IMR-90 (cell line): Measurements from ENCODE around the gene ENPP7. TPM values are rescaled to one million over a fixed set of nuclear protein-coding genes. Genes with fewer than 3 reads are reported as not detected.

Experiments used
- ATAC-seq: fragments of 200-7000 bp; cut with Tn5 transposase; 2 replicates; pipeline ENCODE4 v1.9.1; 2020; ENCODE audit warnings: low read depth, mild to moderate bottlenecking, moderate library complexity
- BruUV-seq: library from RNA; stranded (reverse); fragments of 400-500 nt; replicated peaks from 2 replicates; lab custom pipeline; 2021; lab: Mats Ljungman, UMichigan
- CTCF ChIA-PET: fragments of 300-600 bp; formaldehyde crosslinking; extraction: SDS; loops from one replicate; lab custom pipeline; 2021; ENCODE audit warnings: antibody characterized with exemption; lab: Yijun Ruan, JAX
- POLR2A ChIA-PET: fragments of 300-600 bp; sonication (Branson Sonifier 250); formaldehyde crosslinking; loops from one replicate; lab custom pipeline; 2022; ENCODE audit warnings: antibody characterized with exemption; ENCODE audit not compliant: unreplicated experiment; lab: Charles Lee
- DNase-seq: peaks from one replicate; pipeline ENCODE4 v3.0.0; 2013
- H2AFZ ChIP-seq: replicated peaks from 2 replicates; pipeline ENCODE3; 2013; ENCODE audit warnings: low read length, mild to moderate bottlenecking; ENCODE audit not compliant: poor library complexity
- H2AK5ac ChIP-seq: 2 replicates; pipeline ENCODE4 v1.6.1; 2013; ENCODE audit warnings: low read depth, low read length, inconsistent platforms
- H2AK9ac ChIP-seq: replicated peaks from 2 replicates; pipeline ENCODE3; 2013; ENCODE audit warnings: mild to moderate bottlenecking, low read depth, low read length, moderate library complexity; ENCODE audit not compliant: poor library complexity
- H2BK120ac ChIP-seq: 2 replicates; pipeline ENCODE4 v1.6.1; 2013; ENCODE audit warnings: low read depth, low read length, inconsistent platforms
- H2BK15ac ChIP-seq: 3 replicates; pipeline ENCODE4 v1.6.1; 2013; ENCODE audit warnings: low read depth, low read length, inconsistent platforms
- H2BK20ac ChIP-seq: 2 replicates; pipeline ENCODE4 v1.6.1; 2013; ENCODE audit warnings: low read depth, mild to moderate bottlenecking, inconsistent platforms, low read length, moderate library complexity
- H2BK5ac ChIP-seq: 2 replicates; pipeline ENCODE4 v1.6.1; 2013; ENCODE audit warnings: mild to moderate bottlenecking, low read depth, low read length, inconsistent platforms; ENCODE audit not compliant: poor library complexity, severe bottlenecking
- H3K14ac ChIP-seq: replicated peaks from 2 replicates; pipeline ENCODE4 v1.6.1; 2013; ENCODE audit warnings: low read depth, low read length, inconsistent platforms
- H3K18ac ChIP-seq: 2 replicates; pipeline ENCODE4 v1.6.1; 2013; ENCODE audit warnings: low read depth, low read length, control low read depth
- H3K23ac ChIP-seq: 2 replicates; pipeline ENCODE4 v1.6.1; 2013; ENCODE audit warnings: low read depth, low read length, inconsistent platforms
- H3K27ac ChIP-seq: 2 replicates; pipeline ENCODE4 v1.5.1; 2013; ENCODE audit warnings: mild to moderate bottlenecking, control low read depth, low read length; ENCODE audit not compliant: insufficient read depth
- H3K27me3 ChIP-seq: 2 replicates; pipeline ENCODE4 v1.6.1; 2013; ENCODE audit warnings: low read length; ENCODE audit not compliant: control insufficient read depth, insufficient read depth
- H3K36me3 ChIP-seq: 2 replicates; pipeline ENCODE4 v1.6.1; 2013; ENCODE audit warnings: low read length, mixed read lengths; ENCODE audit not compliant: control insufficient read depth, insufficient read depth
- H3K4ac ChIP-seq: 2 replicates; pipeline ENCODE4 v1.6.1; 2013; ENCODE audit warnings: low read depth, low read length, inconsistent platforms
- H3K4me1 ChIP-seq: 2 replicates; pipeline ENCODE4 v1.6.1; 2013; ENCODE audit warnings: low read length, mixed read lengths; ENCODE audit not compliant: control insufficient read depth, insufficient read depth
- H3K4me2 ChIP-seq: 2 replicates; pipeline ENCODE4 v1.6.1; 2013; ENCODE audit warnings: low read depth, mild to moderate bottlenecking, control low read depth, low read length, moderate library complexity
- H3K4me3 ChIP-seq: 2 replicates; pipeline ENCODE4 v1.5.1; 2013; ENCODE audit warnings: low read depth, mild to moderate bottlenecking, control low read depth, low read length, moderate library complexity; ENCODE audit not compliant: insufficient read depth
- H3K56ac ChIP-seq: 2 replicates; pipeline ENCODE4 v1.6.1; 2013; ENCODE audit warnings: low read length, inconsistent platforms; ENCODE audit not compliant: insufficient read depth; ENCODE audit errors: extremely low read depth
- H3K79me1 ChIP-seq, 2 experiments: 2 replicates each; pipeline ENCODE4 v1.6.1; 2013; ENCODE audit warnings: low read length in 2 of 2, inconsistent platforms in 1 of 2, low read depth in 1 of 2
- H3K9ac ChIP-seq: 2 replicates; pipeline ENCODE4 v1.6.1; 2013; ENCODE audit warnings: low read depth, low read length, control low read depth
- H3K9me1 ChIP-seq: 2 replicates; pipeline ENCODE4 v1.6.1; 2013; ENCODE audit warnings: low read length, inconsistent platforms; ENCODE audit not compliant: insufficient read depth
- H3K9me3 ChIP-seq: 2 replicates; pipeline ENCODE4 v1.6.1; 2013; ENCODE audit warnings: low read length; ENCODE audit not compliant: control insufficient read depth, insufficient read depth
- H4K20me1 ChIP-seq: 2 replicates; pipeline ENCODE4 v1.6.1; 2013; ENCODE audit warnings: low read length, inconsistent platforms; ENCODE audit not compliant: insufficient read depth
- H4K5ac ChIP-seq: 2 replicates; pipeline ENCODE4 v1.6.1; 2013; ENCODE audit warnings: mild to moderate bottlenecking, low read depth, low read length, control low read depth
- H4K8ac ChIP-seq, 2 experiments: 2 replicates each; pipeline ENCODE4 v1.6.1; 2013; ENCODE audit warnings: low read depth in 2 of 2, low read length in 2 of 2, control low read depth in 1 of 2, inconsistent platforms in 1 of 2
- H4K91ac ChIP-seq: 2 replicates; pipeline ENCODE4 v1.6.1; 2013; ENCODE audit warnings: low read depth, low read length, inconsistent platforms; ENCODE audit not compliant: insufficient read depth
- FOS ChIP-seq: fragments of 150-350 bp; IDR thresholded peaks from 2 replicates; pipeline ENCODE4 v1.6.1; 2016; ENCODE audit warnings: low read depth, low read length
- MAZ ChIP-seq: IDR thresholded peaks from 2 replicates; pipeline ENCODE4 v1.6.1; 2012; ENCODE audit warnings: low read depth, mild to moderate bottlenecking, low read length, improper control_type of control experiment, moderate library complexity, borderline replicate concordance
- MXI1 ChIP-seq: IDR thresholded peaks from 2 replicates; pipeline ENCODE4 v1.6.1; 2012; ENCODE audit warnings: low read depth, mild to moderate bottlenecking, low read length, moderate library complexity, borderline replicate concordance
- NFE2L2 ChIP-seq: fragments of 150-350 bp; IDR thresholded peaks from 2 replicates; pipeline ENCODE4 v1.6.1; 2016; ENCODE audit warnings: low read depth, mild to moderate bottlenecking, low read length
- WGBS, 2 experiments: methylation state at CpG; one replicate each; pipeline versions ENCODE4 v1.1.5 to v1.1.7; 2013; ENCODE audit warnings: missing lambda C conversion rate in 2 of 2; ENCODE audit not compliant: insufficient read length in 1 of 2; ENCODE audit errors: extremely low coverage in 2 of 2; 5-methylcytosine and 5-hydroxymethylcytosine counted together
- dilution Hi-C: fragments of 300-500 bp; cut with HindIII; formaldehyde crosslinking; loops from one replicate; pipeline ENCODE4 v1.14.3; 2018; ENCODE audit warnings: low sequenced_read_pairs; ENCODE audit not compliant: unreplicated experiment
- in situ Hi-C: fragments of 300-500 bp; cut with MboI; formaldehyde crosslinking; loops from 3 replicates; pipeline ENCODE4 v1.14.3; 2019; ENCODE audit warnings: low sequenced_read_pairs, inconsistent platforms, mixed read lengths
- intact Hi-C: fragments of 100-400 bp; cut with micrococcal nuclease; formaldehyde crosslinking; loops from 2 replicates; pipeline ENCODE4 v1.10.0; 2022
- polyA plus RNA-seq, 3 experiments: library from polyadenylated mRNA; depleted of rRNA; stranded (reverse); fragments of >200 nt; gene quantifications; 2 replicates each; pipeline ENCODE4 v1.2.3, GENCODE V29; 2012; ENCODE audit warnings: low replicate concordance in 1 of 3
- total RNA-seq: library from RNA; depleted of rRNA; stranded (reverse); fragments of >200 nt; gene quantifications from 2 replicates; pipeline ENCODE4 v1.2.3, GENCODE V29; 2012
- TF ChIP-seq, protein P1 (sequence below): fragments of 150-350 bp; IDR thresholded peaks from 2 replicates; pipeline ENCODE4 v1.6.1; 2016; ENCODE audit warnings: low read depth, mild to moderate bottlenecking, low read length, moderate library complexity, borderline replicate concordance

ENPP7 gene
- total and polyA plus RNA-seq, 2 of the 4 experiments (the other 2 are of a cell fraction), result not detected

DNA sequence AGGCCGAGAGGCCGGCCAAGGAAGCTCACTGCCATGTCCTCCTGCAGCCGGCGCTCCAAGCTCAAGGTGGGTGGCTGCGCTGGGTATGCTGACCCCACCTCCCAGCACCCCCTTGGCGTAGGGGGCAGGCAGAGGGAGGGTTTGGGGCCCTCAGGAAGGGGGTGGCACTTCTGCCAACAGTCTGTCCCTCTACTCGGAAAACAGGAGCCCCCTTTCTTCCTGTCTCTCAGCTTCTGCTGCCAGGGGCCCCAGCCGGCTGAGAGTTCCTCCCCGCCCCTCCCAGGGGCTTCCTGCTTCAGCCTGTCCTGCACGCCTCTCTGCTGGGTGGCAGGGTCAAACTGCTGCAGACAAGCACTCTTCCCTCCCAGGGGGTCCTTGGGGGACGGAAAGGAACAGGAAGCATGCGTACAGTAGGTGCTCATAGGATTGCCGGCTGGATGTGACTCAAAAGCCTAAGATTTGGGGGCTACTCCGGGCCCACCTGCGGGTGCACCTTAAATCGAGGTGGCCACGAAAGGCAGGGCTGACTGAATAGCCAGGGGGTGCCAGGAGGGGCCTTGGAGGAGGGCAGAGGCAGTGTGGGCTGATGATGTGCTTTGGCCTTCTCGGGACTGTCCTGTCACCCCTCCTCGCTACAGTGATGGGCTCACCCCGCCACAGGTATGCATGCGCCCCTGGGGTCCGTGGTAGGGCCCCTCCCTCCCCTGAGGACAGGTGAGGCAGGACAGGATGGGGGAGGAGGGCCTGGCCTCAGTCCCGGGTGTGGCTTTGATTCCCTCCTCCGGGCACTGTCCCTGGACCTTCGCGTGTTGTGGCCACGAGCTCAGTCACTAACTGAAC is 51.2 kb downstream of the ENPP7 start:
- H3K4me2 ChIP-seq, result no peak overlapping the region
- no peak overlapping the region for H3K14ac ChIP-seq
- dilution Hi-C loops (no loop called here), in situ Hi-C loops (loop anchor here (10.0 kb wide), 1 partner anchor 133 kb away; no protein-coding TSS in a partner anchor), intact Hi-C loops (no loop called here)
- H3K4me3 ChIP-seq, result no peak overlapping the region
- H2BK20ac ChIP-seq, result no peak overlapping the region
- no peak overlapping the region for H2BK15ac ChIP-seq
- no peak overlapping the region for H4K91ac ChIP-seq
- H2AK9ac ChIP-seq, result peak overlapping the region; percentile 37
- H4K8ac ChIP-seq, result no peak overlapping the region
- H3K36me3 ChIP-seq, result peaks cover 4% of the 10 kb centered on the region
- no TSS peak for BruUV-seq
- DNase-seq, result no peak
- no peak overlapping the region for H3K27ac ChIP-seq
- no peak overlapping the region for H3K4ac ChIP-seq
- no peak overlapping the region for H3K56ac ChIP-seq
- no peaks in the 10 kb centered on the region; a peak in 1 of 4 replicates for H3K79me1 ChIP-seq
- no peak overlapping the region for H3K23ac ChIP-seq
- peaks cover 6% of the 10 kb centered on the region for H3K27me3 ChIP-seq
- POLR2A ChIA-PET, result no interaction called here
- no peaks in the 10 kb centered on the region for H3K9me1 ChIP-seq
- H2BK5ac ChIP-seq, result no peak overlapping the region
- H2AFZ ChIP-seq, result no peak overlapping the region
- CTCF ChIA-PET, result no interaction called here
- H3K18ac ChIP-seq, result no peak overlapping the region
- ATAC-seq, result no peak
- TF ChIP-seq FOS, result no peak
- TF ChIP-seq, protein P1, sequence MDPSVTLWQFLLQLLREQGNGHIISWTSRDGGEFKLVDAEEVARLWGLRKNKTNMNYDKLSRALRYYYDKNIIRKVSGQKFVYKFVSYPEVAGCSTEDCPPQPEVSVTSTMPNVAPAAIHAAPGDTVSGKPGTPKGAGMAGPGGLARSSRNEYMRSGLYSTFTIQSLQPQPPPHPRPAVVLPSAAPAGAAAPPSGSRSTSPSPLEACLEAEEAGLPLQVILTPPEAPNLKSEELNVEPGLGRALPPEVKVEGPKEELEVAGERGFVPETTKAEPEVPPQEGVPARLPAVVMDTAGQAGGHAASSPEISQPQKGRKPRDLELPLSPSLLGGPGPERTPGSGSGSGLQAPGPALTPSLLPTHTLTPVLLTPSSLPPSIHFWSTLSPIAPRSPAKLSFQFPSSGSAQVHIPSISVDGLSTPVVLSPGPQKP, result no peak
- no peak for TF ChIP-seq MXI1
- TF ChIP-seq MAZ, result no peak
- TF ChIP-seq NFE2L2, result no peak
- no peak overlapping the region for H2AK5ac ChIP-seq
- peaks cover 3% of the 10 kb centered on the region; the same call in 1 of the 2 replicates for H3K4me1 ChIP-seq
- no peak overlapping the region for H3K9ac ChIP-seq
- no peaks in the 10 kb centered on the region for H3K9me3 ChIP-seq
- peaks cover 8% of the 10 kb centered on the region; the same call in 1 of the 2 replicates for H4K20me1 ChIP-seq
- 96% methylated on average over 9 of the region's 27 CpGs; no CpG with 5 or more reads in 1 of the 2 experiments for WGBS, 2 experiments
- H2BK120ac ChIP-seq, result no peak overlapping the region
- H4K5ac ChIP-seq, result no peak overlapping the region
